Sigmoid colon (tissue), 4 donors: Measurements from ENCODE around the gene ST7L.

ENCODE experiments used
- CTCF ChIP-seq, 4 experiments: fragments of 450-650 bp in 3 of 4; fragments of 200-600 bp in 1 of 4; IDR thresholded peaks; one replicate each; pipeline ENCODE4 v1.5.1; 2016 to 2019; ENCODE audit warnings: antibody characterized with exemption in 4 of 4, mild to moderate bottlenecking in 3 of 4, moderate library complexity in 2 of 4
- EP300 ChIP-seq, 4 donors: sonication (generic); formaldehyde crosslinking; IDR thresholded peaks; one replicate each; pipeline ENCODE4 v1.6.1; 2017; ENCODE audit warnings: antibody characterized with exemption in 4 of 4
- POLR2A ChIP-seq, 2 donors: fragments of 450-650 bp; IDR thresholded peaks; one replicate each; pipeline ENCODE4 v1.6.1; 2016; ENCODE audit warnings: antibody characterized with exemption in 2 of 2, mild to moderate bottlenecking in 2 of 2, moderate library complexity in 2 of 2
- POLR2AphosphoS5 ChIP-seq, 4 donors: sonication (generic); formaldehyde crosslinking; IDR thresholded peaks; one replicate each; pipeline ENCODE4 v1.6.1; 2017; ENCODE audit warnings: antibody characterized with exemption in 4 of 4

GRCh38 chr1:112509660-112510178, 109.2 kb downstream of the ST7L start:
- no peak for TF ChIP-seq POLR2AphosphoS5 (IDR thresholded peaks at IDR 0.05)
- TF ChIP-seq CTCF (IDR thresholded peaks at IDR 0.05): no peak
- no peak for TF ChIP-seq POLR2A (IDR thresholded peaks at IDR 0.05)
- no peak for TF ChIP-seq EP300 (IDR thresholded peaks at IDR 0.05)
